Measurements from ENCODE around the gene KLF4. TPM values are rescaled to one million over a fixed set of nuclear protein-coding genes. Genes with fewer than 3 reads are reported as not detected.

Gene KLF4
- total and polyA plus RNA-seq, 4 donors, result 23.3 to 80.7 (median 68.0) TPM

DNA sequence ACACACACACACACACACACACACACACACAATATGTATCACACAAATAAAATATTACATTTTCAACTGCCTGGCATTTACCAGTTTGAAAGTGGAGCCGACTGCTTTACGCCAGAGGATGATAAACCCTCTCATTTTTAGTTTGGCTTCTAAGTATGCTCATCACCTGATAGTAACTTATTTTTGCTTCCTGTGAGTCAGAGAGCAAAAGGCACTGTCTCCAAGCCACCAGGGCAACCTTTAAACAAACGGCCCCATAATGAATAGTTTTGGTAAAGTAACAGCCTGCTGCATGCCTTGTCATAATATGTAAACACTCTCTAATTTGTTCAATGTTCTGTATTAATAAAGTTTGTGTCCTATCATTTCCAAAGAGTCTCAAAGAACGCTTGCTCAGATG lies 26.9 kb downstream of the KLF4 start:
- WGBS, 2 donors, result 76 to 88% methylated on average over 4 of the region's 4 CpGs
- no peak overlapping the region for H3K9ac ChIP-seq (ENCODE audit: insufficient read depth in 1 of 2, low read length in 2 of 2)
- H3K4me1 ChIP-seq (ENCODE audit: control insufficient read depth in 5 of 5, insufficient read depth in 5 of 5, low read length in 5 of 5), result peaks cover 0 to 14% (median 0%) of the 10 kb centered on the region in 5 donors

DNA sequence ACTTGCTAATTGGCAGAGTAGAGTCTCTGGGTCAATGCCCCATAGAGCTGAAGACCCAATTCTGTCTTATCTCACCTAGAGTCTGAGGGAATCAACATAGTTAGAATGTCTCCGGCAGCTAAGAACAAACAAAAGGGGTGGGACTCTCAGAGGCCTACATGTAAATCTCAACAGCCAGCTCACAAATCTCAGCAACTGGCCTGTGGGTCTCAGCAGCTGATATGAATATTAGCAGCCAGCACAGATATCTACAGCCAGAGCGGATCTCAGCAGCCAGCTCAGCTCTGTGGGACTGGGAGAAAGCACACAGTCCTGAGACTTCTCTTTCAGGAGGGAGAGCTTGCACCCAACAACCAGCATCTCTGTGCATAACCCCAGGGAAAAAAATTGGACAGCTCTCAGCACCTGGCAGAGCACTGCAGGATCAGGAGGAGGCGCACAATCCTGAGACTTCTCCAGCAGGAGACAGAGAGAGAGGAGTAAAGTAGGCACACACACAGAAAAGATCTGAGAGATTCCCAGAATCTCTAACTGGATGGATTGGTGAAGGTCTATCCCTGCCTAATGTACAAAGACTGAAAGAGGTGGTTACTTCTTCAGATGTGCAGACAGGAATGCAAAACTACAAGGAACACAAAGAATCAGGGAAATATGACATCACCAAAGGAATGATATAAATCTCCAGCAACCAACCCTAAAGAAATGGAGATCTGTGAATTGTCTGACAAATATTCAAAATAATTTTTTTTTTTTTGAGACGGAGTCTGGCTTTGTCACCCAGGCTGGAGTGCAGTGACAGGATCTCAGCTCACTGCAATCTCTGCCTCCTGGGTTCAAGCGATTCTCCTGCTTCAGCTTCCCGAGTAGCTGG lies 29.2 kb downstream of the KLF4 start:
- H3K36me3 ChIP-seq (ENCODE audit: control insufficient read depth in 4 of 4, insufficient read depth in 4 of 4, low read length in 4 of 4), result no peaks in the 10 kb centered on the region
- H3K9ac ChIP-seq (ENCODE audit: insufficient read depth in 1 of 2, low read length in 2 of 2), result no peak overlapping the region
- ATAC-seq (ENCODE audit: insufficient read depth, low FRiP score), result no peak
- peaks cover 0 to 3% (median 0%) of the 10 kb centered on the region in 4 donors for H3K9me3 ChIP-seq (ENCODE audit: control insufficient read depth in 4 of 4, insufficient read depth in 3 of 4, low read length in 3 of 4)
- TF ChIP-seq, protein P1, sequence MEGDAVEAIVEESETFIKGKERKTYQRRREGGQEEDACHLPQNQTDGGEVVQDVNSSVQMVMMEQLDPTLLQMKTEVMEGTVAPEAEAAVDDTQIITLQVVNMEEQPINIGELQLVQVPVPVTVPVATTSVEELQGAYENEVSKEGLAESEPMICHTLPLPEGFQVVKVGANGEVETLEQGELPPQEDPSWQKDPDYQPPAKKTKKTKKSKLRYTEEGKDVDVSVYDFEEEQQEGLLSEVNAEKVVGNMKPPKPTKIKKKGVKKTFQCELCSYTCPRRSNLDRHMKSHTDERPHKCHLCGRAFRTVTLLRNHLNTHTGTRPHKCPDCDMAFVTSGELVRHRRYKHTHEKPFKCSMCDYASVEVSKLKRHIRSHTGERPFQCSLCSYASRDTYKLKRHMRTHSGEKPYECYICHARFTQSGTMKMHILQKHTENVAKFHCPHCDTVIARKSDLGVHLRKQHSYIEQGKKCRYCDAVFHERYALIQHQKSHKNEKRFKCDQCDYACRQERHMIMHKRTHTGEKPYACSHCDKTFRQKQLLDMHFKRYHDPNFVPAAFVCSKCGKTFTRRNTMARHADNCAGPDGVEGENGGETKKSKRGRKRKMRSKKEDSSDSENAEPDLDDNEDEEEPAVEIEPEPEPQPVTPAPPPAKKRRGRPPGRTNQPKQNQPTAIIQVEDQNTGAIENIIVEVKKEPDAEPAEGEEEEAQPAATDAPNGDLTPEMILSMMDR (IDR thresholded peaks at IDR 0.05; ENCODE audit: control extremely low read depth, extremely low read depth), result no peak
- 90 to 96% methylated on average over 6 of the region's 6 CpGs for WGBS, 2 donors
- peaks cover 0 to 16% (median 0%) of the 10 kb centered on the region in 5 donors for H3K4me1 ChIP-seq (ENCODE audit: control insufficient read depth in 5 of 5, insufficient read depth in 5 of 5, low read length in 5 of 5)
- H3K27me3 ChIP-seq (ENCODE audit: control insufficient read depth in 3 of 3, insufficient read depth in 3 of 3, low read length in 2 of 3), result peaks cover 0 to 8% (median 2%) of the 10 kb centered on the region in 3 donors
- no peak overlapping the region for H3K4me3 ChIP-seq
- H3K27ac ChIP-seq (ENCODE audit: low read depth in 1 of 2, low read length in 1 of 2), result no peak overlapping the region
- peak in 1 of 3 donors; percentile 31 for DNase-seq

More for the DNA sequence above, 26.9 kb downstream of the KLF4 start:
- Histone ChIP-seq H3K4me3 (no peak overlapping the region), H3K36me3 (ENCODE audit: control insufficient read depth in 4 of 4, insufficient read depth in 4 of 4, low read length in 4 of 4) (no peaks in the 10 kb centered on the region), H3K27ac (ENCODE audit: low read depth in 1 of 2, low read length in 1 of 2) (no peak overlapping the region), H3K27me3 (ENCODE audit: control insufficient read depth in 3 of 3, insufficient read depth in 3 of 3, low read length in 2 of 3) (peaks cover 0 to 9% (median 2%) of the 10 kb centered on the region in 3 donors), H3K9me3 (ENCODE audit: control insufficient read depth in 4 of 4, insufficient read depth in 3 of 4, low read length in 3 of 4) (peaks cover 0 to 3% (median 0%) of the 10 kb centered on the region in 4 donors)
- DNase-seq, result no peak
- TF ChIP-seq, protein P1 (IDR thresholded peaks at IDR 0.05; ENCODE audit: control extremely low read depth, extremely low read depth), result no peak
- ATAC-seq (ENCODE audit: insufficient read depth, low FRiP score), result no peak

GRCh38 chr9:107455425-107456135 lies 34.0 kb downstream of the KLF4 start:
- Histone ChIP-seq H3K27ac (ENCODE audit: low read depth in 1 of 2, low read length in 1 of 2) (no peak overlapping the region), H3K27me3 (ENCODE audit: control insufficient read depth in 3 of 3, insufficient read depth in 3 of 3, low read length in 2 of 3) (no peaks in the 10 kb centered on the region), H3K9ac (ENCODE audit: insufficient read depth in 1 of 2, low read length in 2 of 2) (no peak overlapping the region), H3K4me3 (no peak overlapping the region), H3K36me3 (ENCODE audit: control insufficient read depth in 4 of 4, insufficient read depth in 4 of 4, low read length in 4 of 4) (no peaks in the 10 kb centered on the region), H3K4me1 (ENCODE audit: control insufficient read depth in 5 of 5, insufficient read depth in 5 of 5, low read length in 5 of 5) (peaks cover 0 to 14% (median 0%) of the 10 kb centered on the region in 5 donors), H3K9me3 (ENCODE audit: control insufficient read depth in 4 of 4, insufficient read depth in 3 of 4, low read length in 3 of 4) (peaks cover 0 to 3% (median 0%) of the 10 kb centered on the region in 4 donors)
- DNase-seq (peak; percentile 43 to 93 (median 92)), ATAC-seq (ENCODE audit: insufficient read depth, low FRiP score) (no peak)
- TF ChIP-seq, protein P1 (IDR thresholded peaks at IDR 0.05; ENCODE audit: control extremely low read depth, extremely low read depth), result no peak
- WGBS, 2 donors, result 55 to 75% methylated on average over 6 of the region's 6 CpGs
